ENCODE data around the gene DNAJC17. TPM values are rescaled to one million over a fixed set of nuclear protein-coding genes. Genes with fewer than 3 reads are reported as not detected.

The DNAJC17 gene
- total and polyA plus RNA-seq, 12 donors = 9.9 to 62.1 (median 16.2) TPM

- peaks cover 0 to 42% (median 29%) of the 10 kb centered on the region in 9 donors for H3K4me1 ChIP-seq
- WGBS, 2 donors = 0% methylated on average over 75 of the region's 75 CpGs
- no peaks in the 10 kb centered on the region for H3K9me3 ChIP-seq
- intact Hi-C loops (cut with DNase I) = no loop called here
- DNase-seq (peak; percentile 67 to 81), ATAC-seq (peak; percentile 67 to 80 (median 75))
- no peaks in the 10 kb centered on the region for H3K27me3 ChIP-seq
- peak within 1 kb of the TSS in 9 of 10 donors; percentile 28 to 80 (median 68) for H3K27ac ChIP-seq
- H3K4me3 ChIP-seq = peak within 1 kb of the TSS; percentile 35 to 76 (median 62)
- peak in 8 of 9 donors; percentile 19 to 52 (median 48) for TF ChIP-seq CTCF (IDR thresholded peaks at IDR 0.05)
- H3K36me3 ChIP-seq = peaks cover 0 to 23% (median 0%) of the 10 kb centered on the region in 9 donors
Measured at GRCh38 chr15:40763801-40764628, 43.3 kb downstream of the DNAJC17 start, which contains the start of gene GCHFR. Gene GCHFR (plus strand): TSS chr15:40764068. CDS start chr15:40764181, 113 bp downstream.

- Histone ChIP-seq H3K27ac (peak overlapping the region in 9 of 10 donors; percentile 28 to 80 (median 68)), H3K36me3 (peaks cover 0 to 15% (median 0%) of the 10 kb centered on the region in 9 donors), H3K9me3 (no peaks in the 10 kb centered on the region), H3K4me3 (peak overlapping the region; percentile 35 to 76 (median 62)), H3K4me1 (peaks cover 0 to 36% (median 25%) of the 10 kb centered on the region in 9 donors), H3K27me3 (no peaks in the 10 kb centered on the region)
- TF ChIP-seq CTCF (IDR thresholded peaks at IDR 0.05) = no peak
- DNase-seq (peak; percentile 71), ATAC-seq (peak; percentile 7 to 44 (median 22))
- WGBS, 2 donors = 29 to 30% methylated on average over 55 of the region's 55 CpGs
- intact Hi-C loops (cut with DNase I) = no loop called here
Measured at GRCh38 chr15:40762919-40763800, 44.1 kb downstream of the DNAJC17 start.

GRCh38 chr15:40759961-40760360 lies 47.3 kb downstream of the DNAJC17 start:
- intact Hi-C loops (cut with DNase I) = loop anchor here in 1 of 10 donors (10.0 kb wide), 1 partner anchor 135 kb away; the partner anchor contains the start of gene VPS18

More at GRCh38 chr15:40759961-40760360, 47.3 kb downstream of the DNAJC17 start:
- no peak overlapping the region for H3K4me3 ChIP-seq
- no peak overlapping the region for H3K27ac ChIP-seq
- H3K27me3 ChIP-seq = no peaks in the 10 kb centered on the region
- H3K4me1 ChIP-seq = peaks cover 0 to 33% (median 29%) of the 10 kb centered on the region in 9 donors
- 95 to 96% methylated on average over 5 of the region's 5 CpGs for WGBS, 2 donors
- no peaks in the 10 kb centered on the region for H3K36me3 ChIP-seq
- ATAC-seq = no peak
- DNase-seq = no peak
- no peaks in the 10 kb centered on the region for H3K9me3 ChIP-seq
- no peak for TF ChIP-seq CTCF (IDR thresholded peaks at IDR 0.05)
